Panc1 (cell line): ENCODE results near the gene WARS2. TPM values are rescaled to one million over a fixed set of nuclear protein-coding genes. Genes with fewer than 3 reads are reported as not detected.

Experiments
- ATAC-seq: fragments of 200-7000 bp; cut with Tn5 transposase; 2 replicates; pipeline ENCODE4 v1.9.1; 2020; ENCODE audit warnings: mild to moderate bottlenecking, moderate library complexity
- Bru-seq: library from RNA; stranded (reverse); fragments of 400-500 nt; gene quantifications from one replicate; lab custom pipeline; 2021; lab: Mats Ljungman, UMichigan
- BruChase-seq, 2 experiments: library from RNA; stranded (reverse); fragments of 400-500 nt; gene quantifications; one replicate each; lab custom pipeline; 2021; lab: Mats Ljungman, UMichigan
- BruUV-seq: library from RNA; stranded (reverse); fragments of 400-500 nt; replicated peaks from 2 replicates; lab custom pipeline; 2021; lab: Mats Ljungman, UMichigan
- CTCF ChIA-PET: fragments of 300-600 bp; sonication (Branson Sonifier 250); formaldehyde crosslinking; loops from one replicate; lab custom pipeline; 2022; ENCODE audit warnings: antibody characterized with exemption; lab: Charles Lee
- POLR2A ChIA-PET: fragments of 300-600 bp; sonication (Branson Sonifier 250); formaldehyde crosslinking; loops from one replicate; lab custom pipeline; 2022; ENCODE audit warnings: antibody characterized with exemption; lab: Charles Lee
- DNase-seq: peaks from one replicate; pipeline ENCODE4 v3.0.0-alpha.2; 2010; ENCODE audit warnings: low read depth, low spot score
- H3K27ac ChIP-seq: 2 replicates; pipeline ENCODE4 v1.5.1; 2011; ENCODE audit warnings: mild to moderate bottlenecking, low read length, inconsistent platforms
- H3K27me3 ChIP-seq: fragments of 200-500 bp; sonication (Bioruptor generic); 2 replicates; pipeline ENCODE4 v1.6.0; 2014; ENCODE audit warnings: low read length, inconsistent platforms; ENCODE audit not compliant: control insufficient read depth, insufficient read depth
- H3K36me3 ChIP-seq: fragments of 200-500 bp; sonication (Bioruptor generic); 2 replicates; pipeline ENCODE4 v1.5.1; 2014; ENCODE audit warnings: inconsistent platforms, mild to moderate bottlenecking, low read length, moderate library complexity; ENCODE audit not compliant: control insufficient read depth, insufficient read depth
- H3K4me1 ChIP-seq: 2 replicates; pipeline ENCODE4 v1.5.1; 2011; ENCODE audit warnings: inconsistent platforms, mild to moderate bottlenecking, low read length, moderate library complexity; ENCODE audit not compliant: control insufficient read depth, insufficient read depth
- H3K4me3 ChIP-seq, 2 experiments: 2 replicates each; pipeline ENCODE4 v1.5.1; 2011 to 2012; ENCODE audit warnings: low read depth in 2 of 2, low read length in 2 of 2, mild to moderate bottlenecking in 2 of 2, inconsistent platforms in 1 of 2, moderate library complexity in 1 of 2
- H3K9me3 ChIP-seq: fragments of 200-500 bp; sonication (Bioruptor generic); 2 replicates; pipeline ENCODE4 v1.5.1; 2014; ENCODE audit warnings: low read depth, mild to moderate bottlenecking, inconsistent platforms, low read length, moderate library complexity; ENCODE audit not compliant: control insufficient read depth, insufficient read depth
- POLR2AphosphoS5 ChIP-seq: IDR thresholded peaks from 2 replicates; pipeline ENCODE4 v1.6.1; 2012; ENCODE audit warnings: mild to moderate bottlenecking, low read depth, low read length, moderate library complexity
- REST ChIP-seq, 2 experiments: IDR thresholded peaks; 2 replicates each; pipeline ENCODE4 v1.6.1; 2011 to 2012; ENCODE audit warnings: low read depth in 2 of 2, control low read depth in 1 of 2, low read length in 1 of 2, mild to moderate bottlenecking in 1 of 2, moderate library complexity in 1 of 2; ENCODE audit not compliant: insufficient read depth in 1 of 2
- SIN3A ChIP-seq: IDR thresholded peaks from 2 replicates; pipeline ENCODE4 v1.6.1; 2012; ENCODE audit warnings: low read depth, mild to moderate bottlenecking, low read length, moderate library complexity, borderline replicate concordance; ENCODE audit not compliant: insufficient read depth
- TCF7L2 ChIP-seq: IDR thresholded peaks from 2 replicates; pipeline ENCODE4 v1.6.1; 2011; ENCODE audit warnings: mild to moderate bottlenecking, low read depth, low read length, inconsistent platforms
- in situ Hi-C: cut with HindIII; loops from 2 replicates; pipeline ENCODE4 v1.10.0; 2016; ENCODE audit warnings: low sequenced_read_pairs, low pct_unique_long_range_greater_than_20kb
- intact Hi-C: fragments of 100-400 bp; cut with micrococcal nuclease; formaldehyde crosslinking; loops from one replicate; pipeline ENCODE4 v1.10.0; 2022; ENCODE audit not compliant: unreplicated experiment
- long read RNA-seq: library from polyadenylated mRNA; unstranded; transcript quantifications from one replicate; pipeline ENCODE4 v2.0.0, GENCODE V29; 2021; ENCODE audit not compliant: unreplicated experiment
- polyA plus RNA-seq: library from polyadenylated mRNA; unstranded; fragments of >200 nt; gene quantifications from one replicate; pipeline ENCODE4 v1.2.1, GENCODE V29; 2012; ENCODE audit warnings: missing spikeins; ENCODE audit not compliant: insufficient read length
- total RNA-seq: library from RNA; stranded (reverse); gene quantifications from one replicate; pipeline ENCODE4 v1.2.1, GENCODE V29; 2021; ENCODE audit not compliant: unreplicated experiment
- TF ChIP-seq, protein P1 (sequence below): fragments of 450-650 bp; IDR thresholded peaks from 2 replicates; pipeline ENCODE4 v1.5.1; 2017; ENCODE audit warnings: mild to moderate bottlenecking

The WARS2 gene
- total RNA-seq, result 6.6 TPM
- polyA plus RNA-seq, result 6.2 TPM
- Bru-seq, nascent RNA, result percentile 61 among the genes with signal in this experiment
- percentile 47 among the genes with signal in this experiment for BruChase-seq, experiment 1, labeled RNA remaining after a 2-hour chase
- percentile 47 among the genes with signal in this experiment for BruChase-seq, experiment 2, labeled RNA remaining after a 6-hour chase
- long read RNA-seq, transcript WARS2-201 (6 exons, 2,800 nt), result major isoform, 8 of 10 reads
- long read RNA-seq, partial matches to known transcripts, result 2 of 10 reads
- long read RNA-seq, other reads (novel, unspliced or antisense), result 0 of 10 reads

GRCh38 chr1:119140177-119141019, at the start of gene WARS2:
TSS of gene WARS2 (minus strand) at chr1:119140653. CDS start at chr1:119140644, 9 bp downstream.
- intact Hi-C loops, result no loop called here
- peak; percentile 60 for TF ChIP-seq TCF7L2
- peak; percentile 89 for TF ChIP-seq POLR2AphosphoS5
- TF ChIP-seq, protein P1, sequence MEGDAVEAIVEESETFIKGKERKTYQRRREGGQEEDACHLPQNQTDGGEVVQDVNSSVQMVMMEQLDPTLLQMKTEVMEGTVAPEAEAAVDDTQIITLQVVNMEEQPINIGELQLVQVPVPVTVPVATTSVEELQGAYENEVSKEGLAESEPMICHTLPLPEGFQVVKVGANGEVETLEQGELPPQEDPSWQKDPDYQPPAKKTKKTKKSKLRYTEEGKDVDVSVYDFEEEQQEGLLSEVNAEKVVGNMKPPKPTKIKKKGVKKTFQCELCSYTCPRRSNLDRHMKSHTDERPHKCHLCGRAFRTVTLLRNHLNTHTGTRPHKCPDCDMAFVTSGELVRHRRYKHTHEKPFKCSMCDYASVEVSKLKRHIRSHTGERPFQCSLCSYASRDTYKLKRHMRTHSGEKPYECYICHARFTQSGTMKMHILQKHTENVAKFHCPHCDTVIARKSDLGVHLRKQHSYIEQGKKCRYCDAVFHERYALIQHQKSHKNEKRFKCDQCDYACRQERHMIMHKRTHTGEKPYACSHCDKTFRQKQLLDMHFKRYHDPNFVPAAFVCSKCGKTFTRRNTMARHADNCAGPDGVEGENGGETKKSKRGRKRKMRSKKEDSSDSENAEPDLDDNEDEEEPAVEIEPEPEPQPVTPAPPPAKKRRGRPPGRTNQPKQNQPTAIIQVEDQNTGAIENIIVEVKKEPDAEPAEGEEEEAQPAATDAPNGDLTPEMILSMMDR, result no peak
- no peaks in the 10 kb centered on the region for H3K4me1 ChIP-seq
- DNase-seq (peak; percentile 89), ATAC-seq (peak; percentile 99)
- BruUV-seq, result TSS peak; percentile 78
- H3K36me3 ChIP-seq, result no peaks in the 10 kb centered on the region
- H3K9me3 ChIP-seq, result no peaks in the 10 kb centered on the region
- in situ Hi-C loops, result no loop called here
- ChIA-PET CTCF (interaction anchor here (0.7 kb wide), 1 partner anchor 88 kb away, joined by 3 read pairs; no protein-coding TSS in a partner anchor), POLR2A (interaction anchor here (0.6 kb wide), 1 partner anchor 31 kb away, joined by 3 read pairs; no protein-coding TSS in a partner anchor)
- peak within 1 kb of the TSS; percentile 69 to 75 for H3K4me3 ChIP-seq
- peak within 1 kb of the TSS; percentile 89 for H3K27ac ChIP-seq
- H3K27me3 ChIP-seq, result no peaks in the 10 kb centered on the region

- POLR2A ChIA-PET, result no interaction called here
- H3K4me1 ChIP-seq, result no peaks in the 10 kb centered on the region
- intact Hi-C loops (no loop called here), in situ Hi-C loops (no loop called here)
- no peaks in the 10 kb centered on the region for H3K27me3 ChIP-seq
- no peak overlapping the region for H3K27ac ChIP-seq
- CTCF ChIA-PET, result no interaction called here
- no peak for TF ChIP-seq POLR2AphosphoS5
- H3K36me3 ChIP-seq, result no peaks in the 10 kb centered on the region
- no peak overlapping the region for H3K4me3 ChIP-seq
- BruUV-seq, result no TSS peak
- no peaks in the 10 kb centered on the region for H3K9me3 ChIP-seq
- DNase-seq (no peak), ATAC-seq (no peak)
These were observed 48.5 kb upstream of the WARS2 start for GRCh38 chr1:119188926-119189325.

- ChIA-PET POLR2A (no interaction called here), CTCF (no interaction called here)
- H3K4me1 ChIP-seq, result no peaks in the 10 kb centered on the region
- H3K27me3 ChIP-seq, result no peaks in the 10 kb centered on the region
- BruUV-seq, result no TSS peak
- no peak overlapping the region for H3K4me3 ChIP-seq
- TF ChIP-seq REST (IDR thresholded peaks at IDR 0.05; ENCODE audit: insufficient read depth in 1 of 2, low read depth in 2 of 2, low read length in 1 of 2), result no peak
- TF ChIP-seq SIN3A, result no peak
- TF ChIP-seq TCF7L2, result no peak
- no peak for TF ChIP-seq POLR2AphosphoS5
- TF ChIP-seq, protein P1, result no peak
- no peak overlapping the region for H3K27ac ChIP-seq
- in situ Hi-C loops, result no loop called here
- no peaks in the 10 kb centered on the region for H3K36me3 ChIP-seq
- intact Hi-C loops, result no loop called here
- no peaks in the 10 kb centered on the region for H3K9me3 ChIP-seq
- DNase-seq (no peak), ATAC-seq (no peak)
These were observed 47.0 kb upstream of the WARS2 start for GRCh38 chr1:119187416-119187815.
